GM19193 (cell line): ENCODE data around the gene CIBAR2.

ENCODE experiments used
- POLR2A ChIP-seq: IDR thresholded peaks from 4 replicates; pipeline ENCODE4 v1.6.1; 2011; ENCODE audit not compliant: insufficient read depth, insufficient read length; ENCODE audit errors: extremely low read depth

CIBAR2 gene

GRCh38 chr16:85057948-85058347 is 54.3 kb downstream of the CIBAR2 start:
- no peak for TF ChIP-seq POLR2A

GRCh38 chr16:85057212-85057889 is 54.9 kb downstream of the CIBAR2 start:
- TF ChIP-seq POLR2A, result no peak

- TF ChIP-seq POLR2A, result no peak
Measured at GRCh38 chr16:85056211-85056748, 56.0 kb downstream of the CIBAR2 start.

- no peak for TF ChIP-seq POLR2A
Measured at GRCh38 chr16:85055493-85056210, 56.6 kb downstream of the CIBAR2 start.

GRCh38 chr16:85054948-85055492 is 57.3 kb downstream of the CIBAR2 start:
- TF ChIP-seq POLR2A, result no peak

GRCh38 chr16:85052536-85052935 is 59.7 kb downstream of the CIBAR2 start:
- no peak for TF ChIP-seq POLR2A

- TF ChIP-seq POLR2A, result no peak
Measured at GRCh38 chr16:85051683-85052082, 60.6 kb downstream of the CIBAR2 start.

GRCh38 chr16:85051067-85051581 is 61.1 kb downstream of the CIBAR2 start:
- no peak for TF ChIP-seq POLR2A

- TF ChIP-seq POLR2A, result no peak
Measured at GRCh38 chr16:85049706-85050305, 62.5 kb downstream of the CIBAR2 start.

- TF ChIP-seq POLR2A, result no peak
Measured at GRCh38 chr16:85048921-85049562, 63.2 kb downstream of the CIBAR2 start.
